RWPE2 (cell line): Measurements from ENCODE around the gene ATPAF1.
"Not testable (repeated sequence)": the region's sequence is repeated elsewhere in the genome, so short reads cannot be mapped to it uniquely, and the experiment has no call there.

ENCODE experiments used
- ATAC-seq: fragments of 200-7000 bp; cut with Tn5 transposase; 3 replicates; pipeline ENCODE4 v1.9.1; 2021; ENCODE audit warnings: low read depth
- DNase-seq: peaks from one replicate; pipeline ENCODE4 v3.0.0-alpha.2; 2020; ENCODE audit warnings: low spot score
- H3K27ac ChIP-seq: fragments of 450-650 bp; 2 replicates; pipeline ENCODE4 v1.5.1; 2017; ENCODE audit warnings: mild to moderate bottlenecking; ENCODE audit not compliant: poor library complexity, severe bottlenecking
- H3K27me3 ChIP-seq: fragments of 250-450 bp; sonication (Bioruptor Pico); 2 replicates; pipeline ENCODE4 v1.5.1; 2021; ENCODE audit warnings: mild to moderate bottlenecking, moderate library complexity; ENCODE audit not compliant: insufficient read depth, poor library complexity, severe bottlenecking
- H3K36me3 ChIP-seq: fragments of 250-450 bp; sonication (Bioruptor Pico); 2 replicates; pipeline ENCODE4 v1.5.1; 2020; ENCODE audit warnings: low read depth, mild to moderate bottlenecking, moderate library complexity
- H3K4me1 ChIP-seq: fragments of 250-450 bp; sonication (Bioruptor Pico); 2 replicates; pipeline ENCODE4 v1.5.1; 2021; ENCODE audit warnings: mild to moderate bottlenecking, moderate library complexity; ENCODE audit not compliant: insufficient read depth, poor library complexity, severe bottlenecking
- H3K4me3 ChIP-seq: fragments of 250-450 bp; sonication (Bioruptor Pico); 2 replicates; pipeline ENCODE4 v1.5.1; 2021; ENCODE audit warnings: mild to moderate bottlenecking, moderate library complexity; ENCODE audit not compliant: severe bottlenecking
- H3K9me3 ChIP-seq: fragments of 250-450 bp; sonication (Bioruptor Pico); 2 replicates; pipeline ENCODE4 v1.5.1; 2021; ENCODE audit warnings: mild to moderate bottlenecking, moderate library complexity; ENCODE audit not compliant: severe bottlenecking
- TF ChIP-seq, protein P1 (sequence below): fragments of 450-650 bp; IDR thresholded peaks from one replicate; pipeline ENCODE4 v1.5.1; 2017; ENCODE audit warnings: mild to moderate bottlenecking, moderate library complexity; ENCODE audit not compliant: poor library complexity, severe bottlenecking

The ATPAF1 gene

DNA sequence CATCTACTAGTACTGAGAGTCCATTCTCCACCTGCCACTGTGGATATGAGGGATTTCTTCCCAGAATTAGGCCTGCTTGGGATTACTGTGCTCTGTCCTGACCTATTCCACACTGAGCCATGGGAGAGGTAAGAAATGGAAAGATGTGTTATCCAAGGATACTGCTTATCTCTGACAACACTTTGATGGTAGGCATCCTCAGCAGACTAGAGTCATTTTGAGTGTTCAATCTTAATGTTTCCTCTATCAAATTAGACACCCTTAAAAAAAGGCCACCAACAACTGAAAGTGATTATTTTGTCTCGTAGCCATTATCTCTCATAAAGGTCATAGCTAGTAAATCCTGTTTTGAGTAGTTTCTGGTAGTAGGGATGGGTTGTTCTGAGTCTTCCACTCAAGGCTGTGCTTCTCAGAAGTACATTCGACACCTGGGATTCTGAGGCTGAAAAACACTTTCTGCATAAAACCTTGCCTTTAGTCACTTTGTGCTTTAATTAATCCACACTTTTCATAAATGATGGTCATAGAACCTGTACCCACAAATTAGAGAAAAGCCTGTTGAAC lies 8.8 kb downstream of the ATPAF1 start:
- no peaks in the 10 kb centered on the region for H3K27me3 ChIP-seq
- TF ChIP-seq, protein P1, sequence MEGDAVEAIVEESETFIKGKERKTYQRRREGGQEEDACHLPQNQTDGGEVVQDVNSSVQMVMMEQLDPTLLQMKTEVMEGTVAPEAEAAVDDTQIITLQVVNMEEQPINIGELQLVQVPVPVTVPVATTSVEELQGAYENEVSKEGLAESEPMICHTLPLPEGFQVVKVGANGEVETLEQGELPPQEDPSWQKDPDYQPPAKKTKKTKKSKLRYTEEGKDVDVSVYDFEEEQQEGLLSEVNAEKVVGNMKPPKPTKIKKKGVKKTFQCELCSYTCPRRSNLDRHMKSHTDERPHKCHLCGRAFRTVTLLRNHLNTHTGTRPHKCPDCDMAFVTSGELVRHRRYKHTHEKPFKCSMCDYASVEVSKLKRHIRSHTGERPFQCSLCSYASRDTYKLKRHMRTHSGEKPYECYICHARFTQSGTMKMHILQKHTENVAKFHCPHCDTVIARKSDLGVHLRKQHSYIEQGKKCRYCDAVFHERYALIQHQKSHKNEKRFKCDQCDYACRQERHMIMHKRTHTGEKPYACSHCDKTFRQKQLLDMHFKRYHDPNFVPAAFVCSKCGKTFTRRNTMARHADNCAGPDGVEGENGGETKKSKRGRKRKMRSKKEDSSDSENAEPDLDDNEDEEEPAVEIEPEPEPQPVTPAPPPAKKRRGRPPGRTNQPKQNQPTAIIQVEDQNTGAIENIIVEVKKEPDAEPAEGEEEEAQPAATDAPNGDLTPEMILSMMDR, result no peak
- no peaks in the 10 kb centered on the region for H3K9me3 ChIP-seq
- no peak overlapping the region for H3K27ac ChIP-seq
- H3K36me3 ChIP-seq, result peaks cover 69% of the 10 kb centered on the region
- no peak overlapping the region for H3K4me3 ChIP-seq
- no peak for DNase-seq
- ATAC-seq, result no peak
- H3K4me1 ChIP-seq, result no peaks in the 10 kb centered on the region

DNA sequence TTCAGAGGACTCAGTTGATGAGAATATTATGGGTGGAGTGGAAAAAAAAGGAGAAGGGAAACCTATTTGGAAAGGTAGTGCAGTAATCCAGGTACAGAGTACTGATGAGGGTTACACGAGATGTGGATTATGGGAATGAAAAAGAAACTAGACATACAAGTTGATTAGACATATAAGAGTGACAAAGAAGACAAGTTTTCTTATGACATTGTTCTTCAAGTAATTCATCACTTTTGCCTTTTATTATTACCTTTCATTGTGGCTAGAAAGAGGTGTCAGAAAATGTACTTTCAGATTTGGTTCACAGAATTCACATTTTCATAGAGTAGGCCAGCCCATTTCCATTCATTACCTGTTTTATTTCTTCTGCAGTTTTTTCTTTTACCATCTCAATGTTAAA lies 10.4 kb downstream of the ATPAF1 start:
- no peak for ATAC-seq
- Histone ChIP-seq H3K27ac (no peak overlapping the region), H3K36me3 (peaks cover 62% of the 10 kb centered on the region), H3K27me3 (no peaks in the 10 kb centered on the region), H3K4me3 (no peak overlapping the region), H3K9me3 (no peaks in the 10 kb centered on the region), H3K4me1 (no peaks in the 10 kb centered on the region)
- no peak for DNase-seq
- TF ChIP-seq, protein P1, result no peak

DNA sequence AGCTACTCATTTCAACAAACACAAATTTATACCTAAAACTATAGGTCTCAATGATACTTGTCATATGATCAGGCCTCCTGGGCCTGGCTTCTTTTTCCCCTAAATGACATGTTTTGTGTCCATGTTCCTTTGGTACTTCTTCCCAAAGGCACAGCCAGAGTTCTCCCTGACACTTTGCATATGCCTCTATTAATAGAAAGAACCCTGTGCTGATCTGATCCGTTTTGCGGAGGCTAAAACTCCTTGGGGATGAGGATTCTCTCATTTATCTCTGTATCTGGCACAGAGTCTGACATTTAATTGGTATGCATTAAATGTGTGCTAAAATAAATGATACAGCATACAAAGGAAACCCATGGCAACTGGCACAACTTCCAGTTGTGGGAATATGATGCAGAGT lies 11.5 kb downstream of the ATPAF1 start:
- ATAC-seq, result no peak
- Histone ChIP-seq H3K27ac (no peak overlapping the region), H3K27me3 (no peaks in the 10 kb centered on the region), H3K9me3 (no peaks in the 10 kb centered on the region), H3K4me1 (no peaks in the 10 kb centered on the region), H3K4me3 (no peak overlapping the region), H3K36me3 (peaks cover 65% of the 10 kb centered on the region)
- TF ChIP-seq, protein P1, result no peak
- DNase-seq, result no peak

GRCh38 chr1:46655848-46656247 lies 12.3 kb downstream of the ATPAF1 start:
- H3K9me3 ChIP-seq, result no peaks in the 10 kb centered on the region
- H3K27ac ChIP-seq, result no peak overlapping the region
- H3K4me1 ChIP-seq, result no peaks in the 10 kb centered on the region
- ATAC-seq, result no peak
- H3K4me3 ChIP-seq, result no peak overlapping the region
- H3K27me3 ChIP-seq, result no peaks in the 10 kb centered on the region
- DNase-seq, result no peak
- peaks cover 72% of the 10 kb centered on the region for H3K36me3 ChIP-seq
- TF ChIP-seq, protein P1, result no peak

DNA sequence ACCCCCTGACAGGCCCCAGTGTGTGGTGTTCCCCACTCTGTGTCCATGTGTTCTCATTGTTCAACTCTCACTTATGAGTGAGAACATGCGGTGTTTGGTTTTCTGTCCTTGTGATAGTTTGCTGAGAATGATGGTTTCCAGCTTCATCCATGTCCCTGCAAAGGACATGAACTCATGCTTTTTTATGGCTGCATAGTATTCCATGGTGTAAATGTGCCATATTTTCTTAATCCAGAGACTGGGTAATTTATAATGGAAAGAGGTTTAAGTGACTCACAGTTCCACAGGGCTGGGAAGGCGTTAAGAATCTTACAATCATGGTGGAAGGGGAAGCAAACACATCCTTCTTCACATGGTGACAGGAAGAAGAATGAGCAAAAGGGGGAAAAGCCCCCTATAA lies 13.5 kb downstream of the ATPAF1 start:
- H3K27ac ChIP-seq, H3K4me3 ChIP-seq, H3K4me1 ChIP-seq, H3K9me3 ChIP-seq, H3K27me3 ChIP-seq, ATAC-seq, DNase-seq: not testable (repeated sequence)
- H3K36me3 ChIP-seq, result peaks cover 83% of the 10 kb centered on the region
